GM18511 (cell line): ENCODE data around the gene MEG3.

ENCODE experiments used
- ATAC-seq: cut with Tn5 transposase; IDR thresholded peaks from one replicate; pipeline ENCODE4 v1.9.1; 2021; ENCODE audit warnings: mild to moderate bottlenecking, moderate library complexity; ENCODE audit not compliant: unreplicated experiment

Gene MEG3

GRCh38 chr14:100879194-100879593, 53.3 kb downstream of the MEG3 start:
- ATAC-seq: no peak

GRCh38 chr14:100879782-100880181, 53.9 kb downstream of the MEG3 start:
- ATAC-seq: no peak

GRCh38 chr14:100880271-100881101, 54.6 kb downstream of the MEG3 start:
- ATAC-seq: no peak

GRCh38 chr14:100881211-100882025, 55.5 kb downstream of the MEG3 start:
- ATAC-seq: no peak

- no peak for ATAC-seq
Measured at GRCh38 chr14:100882026-100882967, 56.4 kb downstream of the MEG3 start.

GRCh38 chr14:100882991-100883788, 57.3 kb downstream of the MEG3 start:
- ATAC-seq: no peak

GRCh38 chr14:100883789-100884101, 57.8 kb downstream of the MEG3 start:
- ATAC-seq: no peak

- ATAC-seq: no peak
Measured at GRCh38 chr14:100884456-100884855, 58.5 kb downstream of the MEG3 start.

- no peak for ATAC-seq
Measured at GRCh38 chr14:100885196-100885595, 59.3 kb downstream of the MEG3 start.

GRCh38 chr14:100885617-100886016, 59.7 kb downstream of the MEG3 start:
- ATAC-seq: no peak

- ATAC-seq: no peak
Measured at GRCh38 chr14:100887728-100888335, 61.9 kb downstream of the MEG3 start.

GRCh38 chr14:100888789-100889315, 62.9 kb downstream of the MEG3 start:
- ATAC-seq: no peak

GRCh38 chr14:100889641-100890040, 63.7 kb downstream of the MEG3 start:
- ATAC-seq: no peak

- no peak for ATAC-seq
Measured at GRCh38 chr14:100890061-100890850, 64.3 kb downstream of the MEG3 start.

- ATAC-seq: no peak
Measured at GRCh38 chr14:100891051-100891450, 65.1 kb downstream of the MEG3 start.

- ATAC-seq: no peak
Measured at GRCh38 chr14:100891501-100892445, 65.9 kb downstream of the MEG3 start.

- no peak for ATAC-seq
Measured at GRCh38 chr14:100892496-100893227, 66.7 kb downstream of the MEG3 start.
